Testis (tissue), 2 donors: ENCODE results near the gene SEPTIN6.

Source experiments
- CTCF ChIP-seq, 3 experiments: fragments of 450-650 bp in 2 of 3; fragments of 200-600 bp in 1 of 3; sonication (generic) in 1 of 3; IDR thresholded peaks; one replicate each; pipeline ENCODE4 v1.5.1; 2016 to 2019; ENCODE audit warnings: antibody characterized with exemption in 3 of 3, mild to moderate bottlenecking in 2 of 3, moderate library complexity in 1 of 3
- POLR2A ChIP-seq: fragments of 450-650 bp; IDR thresholded peaks from one replicate; pipeline ENCODE4 v1.6.1; 2017; ENCODE audit warnings: antibody characterized with exemption, mild to moderate bottlenecking, moderate library complexity

GRCh38 chrX:119692191-119693039 lies 553 bp downstream of the SEPTIN6 start:
- TF ChIP-seq POLR2A: no peak
- TF ChIP-seq CTCF (IDR thresholded peaks at IDR 0.05): no peak
